ENCODE results near the gene RPP25L. TPM values are rescaled to one million over a fixed set of nuclear protein-coding genes. Genes with fewer than 3 reads are reported as not detected.

Gene RPP25L
- total RNA-seq, 2 donors from 2014 or later, result 52.1 to 53.2 TPM

DNA sequence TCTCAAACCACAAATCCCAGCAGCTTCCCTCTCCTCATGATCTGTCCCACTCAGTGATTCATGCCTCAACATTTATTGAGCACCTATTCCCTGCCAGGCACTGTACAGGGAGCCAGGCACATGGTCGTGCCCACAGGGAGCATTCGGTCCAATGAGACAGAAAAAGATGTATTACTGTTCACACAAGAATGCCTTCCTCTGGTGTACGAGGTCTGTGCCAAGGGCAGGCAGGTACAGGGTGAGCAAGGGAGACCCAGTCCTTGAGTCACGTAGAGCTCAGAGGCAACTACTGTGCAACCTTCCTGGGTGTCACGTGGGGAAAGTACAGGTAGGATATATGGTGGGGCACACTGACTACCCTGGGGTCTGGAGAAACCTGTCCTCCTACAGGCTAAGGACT, 26.9 kb downstream of the RPP25L start:
- Histone ChIP-seq H3K4me1 (replicated peaks) (peaks cover 6% of the 10 kb centered on the region), H3K36me3 (no peaks in the 10 kb centered on the region), H3K9me3 (no peaks in the 10 kb centered on the region), H3K4me3 (no peak overlapping the region), H3K27me3 (replicated peaks; ENCODE audit: insufficient read depth) (no peaks in the 10 kb centered on the region), H3K27ac (no peak overlapping the region)
- intact Hi-C loops (cut with DNase I), result no loop called here
- DNase-seq (ENCODE audit: low spot score), result no peak
- TF ChIP-seq POLR2A (IDR thresholded peaks at IDR 0.05) (no peak), POLR2AphosphoS5 (IDR thresholded peaks at IDR 0.05) (no peak)
- TF ChIP-seq, protein P1, sequence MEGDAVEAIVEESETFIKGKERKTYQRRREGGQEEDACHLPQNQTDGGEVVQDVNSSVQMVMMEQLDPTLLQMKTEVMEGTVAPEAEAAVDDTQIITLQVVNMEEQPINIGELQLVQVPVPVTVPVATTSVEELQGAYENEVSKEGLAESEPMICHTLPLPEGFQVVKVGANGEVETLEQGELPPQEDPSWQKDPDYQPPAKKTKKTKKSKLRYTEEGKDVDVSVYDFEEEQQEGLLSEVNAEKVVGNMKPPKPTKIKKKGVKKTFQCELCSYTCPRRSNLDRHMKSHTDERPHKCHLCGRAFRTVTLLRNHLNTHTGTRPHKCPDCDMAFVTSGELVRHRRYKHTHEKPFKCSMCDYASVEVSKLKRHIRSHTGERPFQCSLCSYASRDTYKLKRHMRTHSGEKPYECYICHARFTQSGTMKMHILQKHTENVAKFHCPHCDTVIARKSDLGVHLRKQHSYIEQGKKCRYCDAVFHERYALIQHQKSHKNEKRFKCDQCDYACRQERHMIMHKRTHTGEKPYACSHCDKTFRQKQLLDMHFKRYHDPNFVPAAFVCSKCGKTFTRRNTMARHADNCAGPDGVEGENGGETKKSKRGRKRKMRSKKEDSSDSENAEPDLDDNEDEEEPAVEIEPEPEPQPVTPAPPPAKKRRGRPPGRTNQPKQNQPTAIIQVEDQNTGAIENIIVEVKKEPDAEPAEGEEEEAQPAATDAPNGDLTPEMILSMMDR (IDR thresholded peaks at IDR 0.05), result no peak
- 66% methylated on average over 5 of the region's 5 CpGs for WGBS

DNA sequence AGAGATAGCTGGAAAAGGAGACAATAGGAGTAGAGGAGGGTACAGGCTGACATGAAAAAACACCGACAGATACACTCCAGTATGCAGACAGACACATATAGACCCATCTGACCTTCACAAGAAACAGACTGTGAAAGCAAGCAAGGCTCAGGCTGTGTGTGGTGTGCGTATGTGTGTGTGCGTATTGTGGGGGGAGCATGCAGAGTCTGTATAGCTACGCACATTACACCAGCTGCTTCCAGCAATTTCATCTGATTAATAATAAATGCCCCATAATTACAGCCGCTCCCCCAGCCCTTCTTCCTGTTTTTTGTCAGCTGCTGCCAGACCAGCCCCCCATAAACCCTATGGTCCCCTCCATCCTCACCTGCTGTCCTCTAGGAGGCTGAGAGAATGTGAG, 29.1 kb downstream of the RPP25L start:
- H3K27ac ChIP-seq, result no peak overlapping the region
- H3K9me3 ChIP-seq, result no peaks in the 10 kb centered on the region
- no peaks in the 10 kb centered on the region for H3K4me1 ChIP-seq (replicated peaks)
- no peak overlapping the region for H3K4me3 ChIP-seq
- H3K36me3 ChIP-seq, result no peaks in the 10 kb centered on the region
- H3K27me3 ChIP-seq (replicated peaks; ENCODE audit: insufficient read depth), result peaks cover 4% of the 10 kb centered on the region
- intact Hi-C loops (cut with DNase I), result no loop called here
- no peak for DNase-seq (ENCODE audit: low spot score)
- WGBS, result 93% methylated on average over 5 of the region's 5 CpGs
- TF ChIP-seq POLR2A (IDR thresholded peaks at IDR 0.05) (no peak), POLR2AphosphoS5 (IDR thresholded peaks at IDR 0.05) (no peak)
- TF ChIP-seq, protein P1 (IDR thresholded peaks at IDR 0.05), result no peak

DNA sequence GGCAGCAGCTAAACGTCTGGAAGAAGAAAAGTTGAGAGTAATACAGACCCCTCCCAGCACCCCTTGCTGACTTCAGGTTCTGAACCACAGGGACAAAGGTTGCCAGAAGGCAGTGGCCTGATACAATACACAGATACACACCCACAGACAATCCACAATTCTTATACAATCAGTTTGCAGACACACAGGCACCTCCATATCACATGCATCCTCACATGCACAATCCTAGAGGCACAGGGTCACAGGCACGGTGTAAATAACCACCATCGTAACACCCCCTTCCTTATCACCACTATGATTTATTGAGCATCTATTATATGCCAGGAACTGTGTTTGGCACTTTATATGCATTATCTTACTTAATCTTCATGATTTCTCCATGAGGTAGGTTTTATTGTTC, 30.6 kb downstream of the RPP25L start:
- peaks cover 4% of the 10 kb centered on the region for H3K27me3 ChIP-seq (replicated peaks; ENCODE audit: insufficient read depth)
- no peak overlapping the region for H3K27ac ChIP-seq
- no peaks in the 10 kb centered on the region for H3K36me3 ChIP-seq
- DNase-seq (ENCODE audit: low spot score), result no peak
- 69% methylated on average over 3 of the region's 3 CpGs for WGBS
- TF ChIP-seq POLR2A (IDR thresholded peaks at IDR 0.05) (no peak), POLR2AphosphoS5 (IDR thresholded peaks at IDR 0.05) (no peak)
- TF ChIP-seq, protein P1 (IDR thresholded peaks at IDR 0.05), result no peak
- no peak overlapping the region for H3K4me3 ChIP-seq
- intact Hi-C loops (cut with DNase I), result no loop called here
- no peaks in the 10 kb centered on the region for H3K4me1 ChIP-seq (replicated peaks)
- no peaks in the 10 kb centered on the region for H3K9me3 ChIP-seq

- Histone ChIP-seq H3K4me1 (replicated peaks) (no peaks in the 10 kb centered on the region), H3K36me3 (no peaks in the 10 kb centered on the region), H3K27me3 (replicated peaks; ENCODE audit: insufficient read depth) (peaks cover 4% of the 10 kb centered on the region), H3K27ac (no peak overlapping the region), H3K4me3 (no peak overlapping the region), H3K9me3 (no peaks in the 10 kb centered on the region)
- TF ChIP-seq POLR2AphosphoS5 (IDR thresholded peaks at IDR 0.05), result no peak
- no peak for TF ChIP-seq POLR2A (IDR thresholded peaks at IDR 0.05)
- TF ChIP-seq, protein P1 (IDR thresholded peaks at IDR 0.05), result no peak
- intact Hi-C loops (cut with DNase I), result no loop called here
- 87% methylated on average over 8 of the region's 8 CpGs for WGBS
- DNase-seq (ENCODE audit: low spot score), result no peak
Observed at GRCh38 chr9:34580358-34580757, 31.5 kb downstream of the RPP25L start.

DNA sequence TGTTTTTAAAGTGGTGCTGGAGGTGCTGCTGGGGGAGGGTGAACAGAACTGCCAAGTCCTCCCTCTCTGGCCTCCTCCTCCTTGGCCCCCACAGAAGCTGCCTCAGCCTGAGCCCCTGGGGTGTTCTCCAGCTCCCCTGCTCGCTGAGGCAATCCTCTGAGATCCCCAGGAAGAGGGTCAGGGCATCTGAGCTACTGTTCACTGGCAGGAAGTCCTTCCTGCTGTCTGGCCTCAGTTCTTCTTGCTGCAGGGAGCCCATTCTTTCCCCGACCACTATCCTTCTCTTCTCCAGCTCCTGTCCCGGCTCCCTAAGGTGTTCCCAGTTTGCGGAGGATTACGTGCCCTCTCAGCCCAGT, 32.1 kb downstream of the RPP25L start:
- Histone ChIP-seq H3K4me3 (no peak overlapping the region), H3K36me3 (no peaks in the 10 kb centered on the region), H3K27me3 (replicated peaks; ENCODE audit: insufficient read depth) (peaks cover 4% of the 10 kb centered on the region), H3K27ac (no peak overlapping the region), H3K9me3 (no peaks in the 10 kb centered on the region), H3K4me1 (replicated peaks) (no peaks in the 10 kb centered on the region)
- TF ChIP-seq POLR2A (IDR thresholded peaks at IDR 0.05) (no peak), POLR2AphosphoS5 (IDR thresholded peaks at IDR 0.05) (no peak)
- TF ChIP-seq, protein P1 (IDR thresholded peaks at IDR 0.05), result no peak
- 83% methylated on average over 5 of the region's 5 CpGs for WGBS
- intact Hi-C loops (cut with DNase I), result no loop called here
- DNase-seq (ENCODE audit: low spot score), result no peak
